T-helper 22 cell (primary cell): Measurements from ENCODE around the gene HTR1D.
A peak's percentile ranks its signal among the peaks of the same experiment; 100 is the strongest.

Source experiments
- DNase-seq: peaks from one replicate; pipeline ENCODE4 v3.0.0-alpha.2; 2020; ENCODE audit warnings: low read depth

HTR1D gene

GRCh38 chr1:23184212-23184934 lies 32.9 kb downstream of the HTR1D start:
- no peak for DNase-seq

- DNase-seq: no peak
Observed at GRCh38 chr1:23179862-23180261, 37.4 kb downstream of the HTR1D start.

- DNase-seq: no peak
Observed at GRCh38 chr1:23178950-23179349, 38.4 kb downstream of the HTR1D start.

GRCh38 chr1:23178414-23178813 lies 38.9 kb downstream of the HTR1D start:
- DNase-seq: no peak

- DNase-seq: peak; percentile 25
Observed at GRCh38 chr1:23177438-23178380, 39.6 kb downstream of the HTR1D start.

- no peak for DNase-seq
Observed at GRCh38 chr1:23177031-23177430, 40.3 kb downstream of the HTR1D start.

GRCh38 chr1:23174426-23175110 lies 42.7 kb downstream of the HTR1D start:
- DNase-seq: no peak

- no peak for DNase-seq
Observed at GRCh38 chr1:23171181-23171755, 46.0 kb downstream of the HTR1D start.

- no peak for DNase-seq
Observed at GRCh38 chr1:23169727-23170335, 47.5 kb downstream of the HTR1D start.

- no peak for DNase-seq
Observed at GRCh38 chr1:23169195-23169575, 48.1 kb downstream of the HTR1D start.

GRCh38 chr1:23168445-23169194 lies 48.7 kb downstream of the HTR1D start, which contains the start of gene LUZP1:
LUZP1 (minus strand) TSS chr1:23168856.
- peak; percentile 72 for DNase-seq

GRCh38 chr1:23168079-23168444 lies 49.2 kb downstream of the HTR1D start:
- DNase-seq: peak; percentile 24

GRCh38 chr1:23167353-23168078 lies 49.8 kb downstream of the HTR1D start:
- peak; percentile 21 for DNase-seq

- no peak for DNase-seq
Observed at GRCh38 chr1:23166854-23167253, 50.4 kb downstream of the HTR1D start.

GRCh38 chr1:23163395-23163794 lies 53.9 kb downstream of the HTR1D start:
- no peak for DNase-seq

GRCh38 chr1:23159963-23160877 lies 57.1 kb downstream of the HTR1D start:
- DNase-seq: no peak

GRCh38 chr1:23156940-23157339 lies 60.4 kb downstream of the HTR1D start:
- DNase-seq: no peak

GRCh38 chr1:23152966-23153684 lies 64.2 kb downstream of the HTR1D start:
- no peak for DNase-seq

GRCh38 chr1:23150742-23151141 lies 66.6 kb downstream of the HTR1D start:
- no peak for DNase-seq
